Right hindlimb (tissue), 1 donor: Measurements from ENCODE around the gene PPP1R18.
"Not testable (repeated sequence)": the region's sequence is repeated elsewhere in the genome, so short reads cannot be mapped to it uniquely, and the experiment has no call there.

ENCODE experiments used
- DNase-seq: peaks from one replicate; pipeline ENCODE4 v3.0.0-alpha.2; 2018

PPP1R18 gene

GRCh38 chr6:30719791-30720737, 33.6 kb upstream of the PPP1R18 start, which contains the start of gene TUBB:
TUBB (plus strand) TSS chr6:30720352; CDS start chr6:30720507, 155 bp downstream.
- peak; percentile 98 for DNase-seq

DNA sequence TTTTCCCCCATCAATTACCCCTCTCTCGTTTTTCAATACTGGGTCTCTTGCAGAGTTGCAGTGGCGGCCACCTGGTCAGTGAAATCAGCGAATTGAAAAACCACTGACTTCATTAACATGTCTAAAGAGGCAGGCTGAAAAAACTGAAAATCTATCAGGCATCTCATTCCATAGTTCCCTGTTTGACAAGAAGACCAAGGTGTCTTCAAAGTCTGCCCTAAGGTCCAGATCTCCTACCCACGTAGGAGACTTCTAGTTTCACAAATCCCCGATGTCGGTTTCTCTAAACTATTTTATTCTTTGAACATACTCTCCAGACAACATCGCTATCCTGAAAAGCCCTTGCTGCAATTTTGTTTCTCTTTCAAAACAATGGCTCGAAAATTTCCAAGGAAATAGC, 32.9 kb upstream of the PPP1R18 start:
- no peak for DNase-seq

DNA sequence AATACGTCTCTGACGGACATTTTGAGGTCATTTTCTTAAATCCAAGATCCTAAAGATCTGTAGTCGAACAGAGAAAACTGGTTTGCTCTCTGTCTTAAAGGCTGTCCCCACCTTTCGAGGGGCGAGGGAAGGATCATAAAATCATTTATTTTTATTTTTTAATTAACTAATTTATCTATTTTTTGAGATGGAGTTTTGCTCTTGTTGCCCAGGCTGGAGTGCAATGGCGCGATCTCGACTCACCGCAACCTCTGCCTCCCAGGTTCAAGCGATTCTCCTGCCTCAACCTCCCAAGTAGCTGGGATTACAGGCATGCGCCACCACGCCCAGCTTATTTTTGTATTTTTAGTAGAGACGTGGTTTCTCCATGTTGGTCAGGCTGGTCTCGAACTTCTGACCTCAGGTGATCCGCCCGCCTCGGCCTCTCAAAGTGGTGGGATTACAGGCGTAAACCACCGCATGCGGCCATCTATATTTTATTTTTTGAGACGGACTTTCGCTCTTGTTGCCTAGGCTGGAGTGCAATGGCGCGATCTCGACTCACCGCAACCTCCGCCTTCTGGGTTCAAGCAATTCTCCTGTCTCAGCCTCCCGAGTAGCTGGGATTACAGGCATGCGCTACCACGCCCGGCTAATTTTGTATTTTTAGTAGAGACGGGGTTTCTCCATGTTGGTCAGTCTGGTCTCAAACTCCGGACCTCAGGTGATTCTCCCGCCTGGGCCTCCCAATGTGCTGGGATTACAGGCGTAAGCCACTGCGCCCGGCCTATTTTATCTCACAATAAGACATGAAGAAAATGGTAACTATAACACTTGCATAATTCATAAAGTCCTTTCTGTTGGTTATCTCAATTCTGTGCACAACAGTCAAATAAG, 31.6 kb upstream of the PPP1R18 start:
- DNase-seq: not testable (repeated sequence)

GRCh38 chr6:30717129-30717844, 30.8 kb upstream of the PPP1R18 start, which contains the start of gene MDC1:
MDC1 (minus strand) TSS chr6:30717281; CDS start chr6:30715175, 2,106 bp downstream.
- DNase-seq: peak; percentile 100

DNA sequence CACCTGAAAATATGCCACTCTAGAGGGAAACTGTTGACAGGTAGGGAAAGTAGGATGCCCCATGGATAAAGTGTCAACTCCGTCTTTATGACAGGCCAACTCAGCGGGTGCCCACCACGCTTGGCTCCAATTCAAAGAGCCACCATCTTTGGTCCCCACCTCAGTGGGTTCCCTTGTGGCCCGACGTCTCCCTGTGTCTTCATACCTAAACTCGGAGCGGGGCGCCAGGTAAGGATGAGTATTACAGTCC, 30.4 kb upstream of the PPP1R18 start:
- no peak for DNase-seq

- DNase-seq: no peak
Observed at GRCh38 chr6:30714263-30714662, 27.8 kb upstream of the PPP1R18 start.

DNA sequence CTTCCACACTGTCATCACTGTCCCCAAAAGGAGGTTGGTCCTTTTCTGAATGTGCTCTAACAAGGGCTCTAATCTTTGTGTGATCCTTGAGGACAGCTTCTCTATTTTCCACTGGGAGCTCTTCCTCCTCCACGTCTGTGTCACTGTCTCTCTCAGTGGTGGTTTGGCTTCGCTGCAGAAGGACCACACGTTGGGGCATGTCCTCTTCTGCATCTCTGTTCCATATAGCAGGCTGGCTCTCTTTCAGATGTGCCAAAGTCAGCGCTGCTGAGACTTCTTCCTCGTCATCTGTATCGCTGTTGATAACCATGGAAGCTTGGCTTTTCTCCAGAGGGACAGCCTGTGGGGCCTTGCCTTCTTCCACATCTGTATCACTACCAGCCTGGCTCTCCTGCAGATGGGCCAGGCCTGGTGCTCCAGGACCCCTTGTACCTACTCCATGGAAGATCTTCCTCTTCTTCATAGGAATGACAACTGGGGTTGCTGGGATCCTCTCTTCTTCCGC, 26.0 kb upstream of the PPP1R18 start:
- DNase-seq: no peak

GRCh38 chr6:30711758-30712380, 25.4 kb upstream of the PPP1R18 start:
- DNase-seq: no peak

DNA sequence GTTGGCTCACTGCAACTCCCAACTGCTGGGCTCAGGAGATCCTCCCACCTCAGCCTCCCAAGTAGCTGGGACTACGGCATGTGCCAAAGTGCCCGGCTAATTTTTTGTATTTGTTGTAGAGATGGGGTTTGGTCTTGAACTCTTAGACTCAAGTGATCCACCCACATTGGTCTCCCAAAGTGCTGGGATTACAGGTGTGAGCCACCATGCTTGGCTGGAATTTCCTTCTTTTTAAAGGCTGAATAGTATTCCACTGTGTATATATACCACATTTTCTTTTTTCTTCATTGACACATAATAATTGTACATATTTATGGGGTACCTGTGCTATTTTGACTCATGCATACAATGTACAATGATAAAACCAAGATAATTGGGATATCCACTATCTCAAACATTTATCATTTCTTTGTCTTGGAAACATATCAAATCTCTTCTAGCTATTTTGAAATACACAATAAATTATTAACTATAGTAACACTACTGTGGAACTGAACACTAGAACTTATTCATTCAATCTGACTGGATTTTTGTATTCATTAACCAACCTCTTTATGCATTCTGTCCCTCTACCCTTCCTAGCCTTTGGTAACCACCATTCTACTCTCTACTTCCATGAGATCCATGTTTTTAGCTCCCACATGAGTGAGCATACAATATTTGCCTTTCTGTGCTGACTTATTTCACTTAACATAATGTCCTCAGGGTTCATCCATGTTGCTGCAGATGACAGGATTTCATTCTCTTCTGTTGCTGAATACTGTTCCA, 22.8 kb upstream of the PPP1R18 start:
- no peak for DNase-seq

DNA sequence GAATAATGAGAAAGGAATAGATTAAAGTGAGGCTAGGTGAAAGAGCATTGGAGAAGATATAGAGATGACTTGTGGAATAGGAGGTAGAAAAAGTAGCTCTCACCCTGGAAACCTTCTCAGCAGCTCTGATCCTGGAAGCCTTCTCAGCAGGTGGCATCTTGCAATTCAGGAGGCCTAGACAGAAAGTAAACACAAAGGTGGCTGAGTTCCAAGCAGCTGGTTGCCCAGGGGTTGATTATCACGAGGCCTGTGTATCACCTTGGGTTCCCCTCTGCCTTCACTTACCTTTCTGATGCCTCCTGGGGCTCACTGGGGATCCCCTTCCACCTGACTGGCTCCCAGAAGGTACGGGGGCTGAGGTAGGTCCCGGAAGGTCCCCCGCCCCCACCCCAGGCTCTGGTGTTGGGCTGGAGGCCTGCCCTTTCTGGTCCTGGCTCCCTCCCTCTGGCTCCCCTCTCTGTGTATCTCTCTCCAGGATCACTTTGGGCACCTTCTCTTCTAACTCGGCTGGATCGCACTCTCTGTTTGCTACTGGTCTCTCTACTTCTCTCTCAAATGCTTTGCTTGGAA, 20.9 kb upstream of the PPP1R18 start:
- DNase-seq: no peak

DNA sequence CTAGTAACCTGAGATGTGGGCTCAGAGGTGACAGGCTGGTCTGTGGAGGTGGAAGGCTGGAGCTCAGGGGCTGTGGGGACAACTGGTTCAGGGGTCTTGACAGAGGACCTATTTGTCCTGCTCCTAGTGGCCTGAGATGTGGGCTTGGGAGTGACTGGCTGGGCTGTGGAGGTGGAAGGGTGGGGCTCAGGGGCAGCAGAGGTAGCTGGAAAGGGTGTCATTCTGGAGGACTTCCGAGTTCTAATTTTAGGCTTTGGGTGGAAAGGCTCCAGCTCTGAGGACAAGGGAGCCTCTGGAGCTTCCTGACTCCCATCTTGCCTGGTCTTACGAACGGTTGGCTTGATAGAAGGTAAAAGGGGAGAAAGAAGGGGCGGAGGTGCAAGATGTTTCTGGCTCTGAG, 19.2 kb upstream of the PPP1R18 start:
- DNase-seq: no peak

- no peak for DNase-seq
Observed at GRCh38 chr6:30703821-30704220, 17.4 kb upstream of the PPP1R18 start.

GRCh38 chr6:30703011-30703410, 16.6 kb upstream of the PPP1R18 start:
- no peak for DNase-seq

GRCh38 chr6:30700340-30700739, 13.9 kb upstream of the PPP1R18 start:
- no peak for DNase-seq

GRCh38 chr6:30696432-30696831, 10.0 kb upstream of the PPP1R18 start:
- DNase-seq: no peak

DNA sequence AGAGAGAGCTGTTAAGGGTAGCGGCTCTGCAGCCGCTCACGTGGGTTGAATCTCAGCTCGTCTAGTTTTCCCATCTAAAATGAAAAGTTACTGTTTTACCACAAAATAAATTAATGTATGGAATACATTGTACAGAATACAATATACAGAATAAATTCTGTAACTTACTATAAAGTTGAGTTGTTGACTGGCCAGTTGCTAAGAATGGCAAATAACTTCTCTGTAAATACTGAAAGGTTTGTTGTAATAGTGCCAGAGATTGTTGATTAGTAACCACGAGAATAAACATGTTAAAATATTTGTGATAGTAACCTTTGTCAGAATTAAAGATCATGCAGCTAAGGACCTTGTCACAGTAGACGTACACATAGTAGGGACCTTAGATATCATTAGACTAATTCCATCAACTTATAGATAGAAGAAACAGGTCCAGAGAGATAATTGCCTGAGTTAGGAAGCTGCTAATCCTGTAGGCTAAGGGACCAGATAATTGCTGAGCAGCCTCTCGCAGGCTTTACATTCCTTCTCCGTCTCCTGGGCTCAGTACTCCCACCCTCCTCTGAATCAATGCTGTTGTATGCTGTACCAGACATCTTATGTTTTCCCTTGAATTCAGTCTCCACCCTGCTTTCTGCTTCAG, 4.9 kb upstream of the PPP1R18 start:
- no peak for DNase-seq

GRCh38 chr6:30690403-30691207, 4.2 kb upstream of the PPP1R18 start, which contains the start of gene NRM:
NRM (minus strand) TSS chr6:30690984; CDS start chr6:30690974, 10 bp downstream.
- DNase-seq: peak; percentile 93

DNA sequence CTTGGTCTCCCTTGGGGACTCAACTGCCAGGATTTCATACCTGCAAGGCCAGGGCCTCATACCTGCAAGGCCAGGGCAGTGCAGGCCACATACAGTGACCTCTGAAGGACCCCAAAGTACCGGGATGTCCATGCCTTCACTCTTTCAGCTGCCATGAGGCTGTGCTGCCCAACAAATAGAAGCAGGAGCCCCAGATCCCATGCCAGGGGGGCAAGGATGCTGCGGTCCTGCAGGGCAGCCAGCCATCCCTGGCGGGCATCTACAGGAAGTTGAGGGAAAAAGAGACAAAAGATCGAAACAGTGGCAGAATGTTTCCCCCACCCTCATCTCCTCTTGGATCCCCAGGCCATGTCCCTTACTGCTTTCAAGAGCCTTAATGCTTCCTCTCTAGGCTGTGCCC, 3.5 kb upstream of the PPP1R18 start:
- no peak for DNase-seq

- no peak for DNase-seq
Observed at GRCh38 chr6:30689022-30689865, 2.8 kb upstream of the PPP1R18 start.
